ENCODE results near the gene VRK3.

The VRK3 gene

GRCh38 chr19:49931293-49932040, 93.7 kb downstream of the VRK3 start:
- peak overlapping the region; percentile 69 for H3K4me3 ChIP-seq (ENCODE audit: low read length, poor library complexity, severe bottlenecking)
- H3F3A ChIP-seq (ENCODE audit: low read depth): peaks cover 21% of the 10 kb centered on the region; the same call in 1 of the 2 replicates
- TF ChIP-seq EZH2phosphoT487 (IDR thresholded peaks at IDR 0.05; ENCODE audit: borderline replicate concordance) (no peak), CTCF (conservative IDR thresholded peaks at IDR 0.05; ENCODE audit: low read length) (no peak)
- H3K9me3 ChIP-seq (ENCODE audit: insufficient read depth, low read depth, low read length): no peaks in the 10 kb centered on the region
- H3K36me3 ChIP-seq (ENCODE audit: insufficient read depth, low read length): peaks cover 3% of the 10 kb centered on the region; the same call in 1 of the 2 replicates
- H3K27me3 ChIP-seq (ENCODE audit: insufficient read depth, low read length, poor library complexity, severe bottlenecking): peaks cover 7% of the 10 kb centered on the region
- peaks cover 41% of the 10 kb centered on the region for H3K79me2 ChIP-seq (ENCODE audit: insufficient read depth, low read length)
- H3K4me2 ChIP-seq (ENCODE audit: low read depth, low read length, poor library complexity, severe bottlenecking): peak overlapping the region; percentile 96
- no peaks in the 10 kb centered on the region for H3K9me2 ChIP-seq (replicated peaks; ENCODE audit: low read depth, low read length)
- no peak overlapping the region for H3K9ac ChIP-seq (ENCODE audit: low read depth, low read length, poor library complexity, severe bottlenecking)
- H4K20me1 ChIP-seq (ENCODE audit: insufficient read depth, low read length, poor library complexity, severe bottlenecking): peaks cover 23% of the 10 kb centered on the region
- no peak overlapping the region for H2AFZ ChIP-seq (ENCODE audit: low read length)
- peaks cover 43% of the 10 kb centered on the region for H3K4me1 ChIP-seq (ENCODE audit: insufficient read depth, low read length, poor library complexity, severe bottlenecking)

GRCh38 chr19:49930483-49931011, 94.6 kb downstream of the VRK3 start:
- no peaks in the 10 kb centered on the region for H3K9me2 ChIP-seq (replicated peaks; ENCODE audit: low read depth, low read length)
- H3K36me3 ChIP-seq (ENCODE audit: insufficient read depth, low read length): peaks cover 3% of the 10 kb centered on the region; the same call in 1 of the 2 replicates
- H3K79me2 ChIP-seq (ENCODE audit: insufficient read depth, low read length): peaks cover 50% of the 10 kb centered on the region
- peaks cover 46% of the 10 kb centered on the region for H3K4me1 ChIP-seq (ENCODE audit: insufficient read depth, low read length, poor library complexity, severe bottlenecking)
- no peaks in the 10 kb centered on the region for H3K9me3 ChIP-seq (ENCODE audit: insufficient read depth, low read depth, low read length)
- no peak overlapping the region for H3K9ac ChIP-seq (ENCODE audit: low read depth, low read length, poor library complexity, severe bottlenecking)
- peaks cover 21% of the 10 kb centered on the region; the same call in 1 of the 2 replicates for H3F3A ChIP-seq (ENCODE audit: low read depth)
- TF ChIP-seq EZH2phosphoT487 (IDR thresholded peaks at IDR 0.05; ENCODE audit: borderline replicate concordance): no peak
- TF ChIP-seq CTCF (conservative IDR thresholded peaks at IDR 0.05; ENCODE audit: low read length): no peak
- no peak overlapping the region for H2AFZ ChIP-seq (ENCODE audit: low read length)
- peak overlapping the region; percentile 96 for H3K4me2 ChIP-seq (ENCODE audit: low read depth, low read length, poor library complexity, severe bottlenecking)
- H3K4me3 ChIP-seq (ENCODE audit: low read length, poor library complexity, severe bottlenecking): peak overlapping the region; percentile 88
- H3K27me3 ChIP-seq (ENCODE audit: insufficient read depth, low read length, poor library complexity, severe bottlenecking): peaks cover 7% of the 10 kb centered on the region
- peaks cover 29% of the 10 kb centered on the region for H4K20me1 ChIP-seq (ENCODE audit: insufficient read depth, low read length, poor library complexity, severe bottlenecking)

- Histone ChIP-seq H4K20me1 (ENCODE audit: insufficient read depth, low read length, poor library complexity, severe bottlenecking) (peaks cover 36% of the 10 kb centered on the region), H3K4me1 (ENCODE audit: insufficient read depth, low read length, poor library complexity, severe bottlenecking) (peaks cover 50% of the 10 kb centered on the region), H2AFZ (ENCODE audit: low read length) (peak overlapping the region; percentile 63), H3K4me2 (ENCODE audit: low read depth, low read length, poor library complexity, severe bottlenecking) (peak overlapping the region; percentile 96), H3K9me3 (ENCODE audit: insufficient read depth, low read depth, low read length) (no peaks in the 10 kb centered on the region), H3K36me3 (ENCODE audit: insufficient read depth, low read length) (peaks cover 3% of the 10 kb centered on the region; the same call in 1 of the 2 replicates), H3K9ac (ENCODE audit: low read depth, low read length, poor library complexity, severe bottlenecking) (peak overlapping the region; percentile 97), H3K4me3 (ENCODE audit: low read length, poor library complexity, severe bottlenecking) (peak overlapping the region; percentile 88), H3F3A (ENCODE audit: low read depth) (peaks cover 21% of the 10 kb centered on the region; the same call in 1 of the 2 replicates), H3K27me3 (ENCODE audit: insufficient read depth, low read length, poor library complexity, severe bottlenecking) (peaks cover 7% of the 10 kb centered on the region), H3K79me2 (ENCODE audit: insufficient read depth, low read length) (peaks cover 57% of the 10 kb centered on the region), H3K9me2 (replicated peaks; ENCODE audit: low read depth, low read length) (no peaks in the 10 kb centered on the region)
- TF ChIP-seq CTCF (conservative IDR thresholded peaks at IDR 0.05; ENCODE audit: low read length) (no peak), EZH2phosphoT487 (IDR thresholded peaks at IDR 0.05; ENCODE audit: borderline replicate concordance) (no peak)
These were observed 95.3 kb downstream of the VRK3 start for GRCh38 chr19:49929611-49930482.
